Measurements from ENCODE around the gene LRRC40. TPM values are rescaled to one million over a fixed set of nuclear protein-coding genes. Genes with fewer than 3 reads are reported as not detected.
"Not testable (repeated sequence)": the region's sequence is repeated elsewhere in the genome, so short reads cannot be mapped to it uniquely, and the experiment has no call there.

Gene LRRC40
- total RNA-seq, 1 donor from 2014 or later: 47.2 TPM

GRCh38 chr1:70211541-70211940 is 6.2 kb upstream of the LRRC40 start:
- no peak overlapping the region for H3K4me3 Mint-ChIP-seq (ENCODE audit: unreplicated experiment)
- H3K36me3 Mint-ChIP-seq (ENCODE audit: unreplicated experiment): no peaks in the 10 kb centered on the region
- peaks cover 4% of the 10 kb centered on the region for H3K27me3 Mint-ChIP-seq (ENCODE audit: unreplicated experiment)
- TF ChIP-seq CTCF (IDR thresholded peaks at IDR 0.05; ENCODE audit: partially characterized antibody, unreplicated experiment): no peak
- H3K27ac Mint-ChIP-seq (ENCODE audit: unreplicated experiment): no peak overlapping the region
- no peak for DNase-seq
- H3K9me3 Mint-ChIP-seq (ENCODE audit: unreplicated experiment): peaks cover 2% of the 10 kb centered on the region
- no peaks in the 10 kb centered on the region for H3K4me1 Mint-ChIP-seq (ENCODE audit: low read depth, unreplicated experiment)

GRCh38 chr1:70210820-70211219 is 5.4 kb upstream of the LRRC40 start:
- TF ChIP-seq CTCF (IDR thresholded peaks at IDR 0.05; ENCODE audit: partially characterized antibody, unreplicated experiment): no peak
- Mint-ChIP-seq H3K4me3 (ENCODE audit: unreplicated experiment) (no peak overlapping the region), H3K27ac (ENCODE audit: unreplicated experiment) (no peak overlapping the region), H3K36me3 (ENCODE audit: unreplicated experiment) (no peaks in the 10 kb centered on the region), H3K4me1 (ENCODE audit: low read depth, unreplicated experiment) (no peaks in the 10 kb centered on the region), H3K27me3 (ENCODE audit: unreplicated experiment) (peaks cover 4% of the 10 kb centered on the region), H3K9me3 (ENCODE audit: unreplicated experiment) (peaks cover 4% of the 10 kb centered on the region)
- DNase-seq: no peak

- DNase-seq: no peak
- peaks cover 9% of the 10 kb centered on the region for H3K27me3 Mint-ChIP-seq (ENCODE audit: unreplicated experiment)
- H3K4me3 Mint-ChIP-seq (ENCODE audit: unreplicated experiment): no peak overlapping the region
- peaks cover 12% of the 10 kb centered on the region for H3K9me3 Mint-ChIP-seq (ENCODE audit: unreplicated experiment)
- no peak for TF ChIP-seq CTCF (IDR thresholded peaks at IDR 0.05; ENCODE audit: partially characterized antibody, unreplicated experiment)
- H3K4me1 Mint-ChIP-seq (ENCODE audit: low read depth, unreplicated experiment): peaks cover 3% of the 10 kb centered on the region
- no peaks in the 10 kb centered on the region for H3K36me3 Mint-ChIP-seq (ENCODE audit: unreplicated experiment)
- no peak overlapping the region for H3K27ac Mint-ChIP-seq (ENCODE audit: unreplicated experiment)
Measured at GRCh38 chr1:70208292-70208691, 2.9 kb upstream of the LRRC40 start.

GRCh38 chr1:70207492-70207891 is 2.1 kb upstream of the LRRC40 start:
- Mint-ChIP-seq H3K4me3 (ENCODE audit: unreplicated experiment) (peak overlapping the region; percentile 96), H3K27ac (ENCODE audit: unreplicated experiment) (no peak overlapping the region), H3K9me3 (ENCODE audit: unreplicated experiment) (peaks cover 12% of the 10 kb centered on the region), H3K36me3 (ENCODE audit: unreplicated experiment) (no peaks in the 10 kb centered on the region), H3K4me1 (ENCODE audit: low read depth, unreplicated experiment) (peaks cover 5% of the 10 kb centered on the region), H3K27me3 (ENCODE audit: unreplicated experiment) (peaks cover 9% of the 10 kb centered on the region)
- DNase-seq: no peak
- no peak for TF ChIP-seq CTCF (IDR thresholded peaks at IDR 0.05; ENCODE audit: partially characterized antibody, unreplicated experiment)

- DNase-seq; H3K4me1 Mint-ChIP-seq (ENCODE audit: low read depth, unreplicated experiment); H3K27ac Mint-ChIP-seq (ENCODE audit: unreplicated experiment); H3K27me3 Mint-ChIP-seq (ENCODE audit: unreplicated experiment); H3K36me3 Mint-ChIP-seq (ENCODE audit: unreplicated experiment): not testable (repeated sequence)
- H3K9me3 Mint-ChIP-seq (ENCODE audit: unreplicated experiment): peaks cover 12% of the 10 kb centered on the region
- H3K4me3 Mint-ChIP-seq (ENCODE audit: unreplicated experiment): peak overlapping the region; percentile 96
Measured at GRCh38 chr1:70206833-70207232, 1.5 kb upstream of the LRRC40 start.

- no peak for DNase-seq
- Mint-ChIP-seq H3K36me3 (ENCODE audit: unreplicated experiment) (no peaks in the 10 kb centered on the region), H3K27me3 (ENCODE audit: unreplicated experiment) (peaks cover 9% of the 10 kb centered on the region), H3K4me1 (ENCODE audit: low read depth, unreplicated experiment) (peaks cover 7% of the 10 kb centered on the region), H3K9me3 (ENCODE audit: unreplicated experiment) (peaks cover 12% of the 10 kb centered on the region), H3K4me3 (ENCODE audit: unreplicated experiment) (peak overlapping the region; percentile 96), H3K27ac (ENCODE audit: unreplicated experiment) (peak overlapping the region; percentile 96)
- TF ChIP-seq CTCF (IDR thresholded peaks at IDR 0.05; ENCODE audit: partially characterized antibody, unreplicated experiment): no peak
Measured at GRCh38 chr1:70205071-70205433, 327 bp downstream of the LRRC40 start.

All from glutamatergic neuron (in vitro differentiated cells).